Putamen (tissue), 1 donor: ENCODE measurements around the gene INTS6L.
"Not testable (repeated sequence)": the region's sequence is repeated elsewhere in the genome, so short reads cannot be mapped to it uniquely, and the experiment has no call there.

Experiments
- DNase-seq: peaks from one replicate; pipeline ENCODE4 v3.0.0-alpha.2; 2016; ENCODE audit warnings: low spot score

Gene INTS6L

GRCh38 chrX:135528254-135528653, 7.8 kb downstream of the INTS6L start:
- DNase-seq, result no peak

GRCh38 chrX:135528756-135529155, 8.3 kb downstream of the INTS6L start:
- no peak for DNase-seq

GRCh38 chrX:135530097-135530496, 9.6 kb downstream of the INTS6L start:
- no peak for DNase-seq

GRCh38 chrX:135531813-135532212, 11.4 kb downstream of the INTS6L start:
- no peak for DNase-seq

- no peak for DNase-seq
These were observed 14.8 kb downstream of the INTS6L start for GRCh38 chrX:135535077-135535940.

- no peak for DNase-seq
These were observed 16.4 kb downstream of the INTS6L start for GRCh38 chrX:135536877-135537276.

- no peak for DNase-seq
These were observed 20.9 kb downstream of the INTS6L start for GRCh38 chrX:135541351-135541750.

- no peak for DNase-seq
These were observed 22.7 kb downstream of the INTS6L start for GRCh38 chrX:135543172-135543571.

GRCh38 chrX:135543924-135544323, 23.5 kb downstream of the INTS6L start:
- DNase-seq, result no peak

GRCh38 chrX:135544338-135544948, 24.0 kb downstream of the INTS6L start:
- no peak for DNase-seq

- DNase-seq, result no peak
These were observed 27.3 kb downstream of the INTS6L start for GRCh38 chrX:135547767-135548166.

- DNase-seq, result no peak
These were observed 29.1 kb downstream of the INTS6L start for GRCh38 chrX:135549519-135549918.

GRCh38 chrX:135556055-135556454, 35.6 kb downstream of the INTS6L start:
- no peak for DNase-seq

GRCh38 chrX:135557344-135557743, 36.9 kb downstream of the INTS6L start:
- no peak for DNase-seq

- no peak for DNase-seq
These were observed 52.0 kb downstream of the INTS6L start for GRCh38 chrX:135572436-135572835.

- no peak for DNase-seq
These were observed 61.0 kb downstream of the INTS6L start for GRCh38 chrX:135581496-135581895.

GRCh38 chrX:135585153-135585552, 64.7 kb downstream of the INTS6L start:
- no peak for DNase-seq

- no peak for DNase-seq
These were observed 71.4 kb downstream of the INTS6L start for GRCh38 chrX:135591871-135592270.

GRCh38 chrX:135594049-135594448, 73.6 kb downstream of the INTS6L start:
- not testable (repeated sequence) for DNase-seq

- not testable (repeated sequence) for DNase-seq
These were observed 74.0 kb downstream of the INTS6L start for GRCh38 chrX:135594453-135594852.

- DNase-seq, result no peak
These were observed 75.1 kb downstream of the INTS6L start for GRCh38 chrX:135595543-135595942.

- DNase-seq, result no peak
These were observed 76.0 kb downstream of the INTS6L start for GRCh38 chrX:135596495-135596894.

- DNase-seq, result no peak
These were observed 85.4 kb downstream of the INTS6L start for GRCh38 chrX:135605906-135606305.
